ENCODE data around the gene TFAP2E. TPM values are rescaled to one million over a fixed set of nuclear protein-coding genes. Genes with fewer than 3 reads are reported as not detected.

The TFAP2E gene
- total and polyA plus RNA-seq, 3 experiments from 2014 or later = 0.41 to 1.0 (median 0.69) TPM

DNA sequence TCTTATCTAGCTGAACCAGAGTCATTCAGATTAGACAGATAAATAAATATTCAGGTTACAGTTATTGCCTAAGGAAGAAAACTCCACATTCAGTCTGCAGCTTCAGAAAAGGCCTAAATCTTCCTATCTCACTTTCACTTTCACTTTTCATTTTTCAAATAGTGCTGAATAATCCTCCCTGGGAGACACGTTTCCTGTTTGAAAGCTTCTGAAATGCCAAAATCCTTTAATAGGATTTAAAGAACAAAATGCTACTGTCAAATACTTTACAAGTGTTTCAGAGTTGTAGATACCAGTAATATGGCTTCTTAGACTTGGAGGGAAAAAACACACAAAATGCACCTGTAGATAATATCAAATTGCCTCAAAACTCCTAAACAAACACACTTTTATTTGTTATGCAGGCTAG, 64.3 kb downstream of the TFAP2E start:
- peak overlapping the region; percentile 72 to 97 (median 94) for H3K27ac Mint-ChIP-seq
- peak in 2 of 5 donors; percentile 32 to 43 for DNase-seq
- H3K36me3 Mint-ChIP-seq = peaks cover 4 to 45% (median 6%) of the 10 kb centered on the region in 3 donors
- peaks cover 0 to 5% of the 10 kb centered on the region in 2 donors for H3K27me3 Mint-ChIP-seq
- no peaks in the 10 kb centered on the region for H3K9me3 ChIP-seq (ENCODE audit: low read length)
- H3K27me3 ChIP-seq (ENCODE audit: insufficient read depth, low read length, poor library complexity, severe bottlenecking) = no peaks in the 10 kb centered on the region
- peak overlapping the region; percentile 76 for H3K27ac ChIP-seq (ENCODE audit: low read depth, low read length)
- peak overlapping the region; percentile 15 for H3K4me3 ChIP-seq (ENCODE audit: low read length)
- POLR2A ChIA-PET = interaction anchor here (0.8 to 1.5 kb wide), 2 partner anchors 10 to 132 kb away, joined by 3 to 4 read pairs; partner anchors contain the start of gene CLSPN
- peak overlapping the region; percentile 19 to 87 (median 82) for H3K4me3 Mint-ChIP-seq
- peaks cover 34% of the 10 kb centered on the region for H3K4me1 ChIP-seq (ENCODE audit: insufficient read depth, low read length)
- CTCF ChIA-PET = interaction anchor here (1.1 to 1.2 kb wide), 3 partner anchors 69 to 91 kb away, joined by 3 to 6 read pairs (median 3); no protein-coding TSS in a partner anchor
- peaks cover 6% of the 10 kb centered on the region for H3K36me3 ChIP-seq (ENCODE audit: insufficient read depth, low read length)
- H3K9me3 Mint-ChIP-seq = no peaks in the 10 kb centered on the region
- peaks cover 45 to 60% (median 56%) of the 10 kb centered on the region in 3 donors for H3K4me1 Mint-ChIP-seq

DNA sequence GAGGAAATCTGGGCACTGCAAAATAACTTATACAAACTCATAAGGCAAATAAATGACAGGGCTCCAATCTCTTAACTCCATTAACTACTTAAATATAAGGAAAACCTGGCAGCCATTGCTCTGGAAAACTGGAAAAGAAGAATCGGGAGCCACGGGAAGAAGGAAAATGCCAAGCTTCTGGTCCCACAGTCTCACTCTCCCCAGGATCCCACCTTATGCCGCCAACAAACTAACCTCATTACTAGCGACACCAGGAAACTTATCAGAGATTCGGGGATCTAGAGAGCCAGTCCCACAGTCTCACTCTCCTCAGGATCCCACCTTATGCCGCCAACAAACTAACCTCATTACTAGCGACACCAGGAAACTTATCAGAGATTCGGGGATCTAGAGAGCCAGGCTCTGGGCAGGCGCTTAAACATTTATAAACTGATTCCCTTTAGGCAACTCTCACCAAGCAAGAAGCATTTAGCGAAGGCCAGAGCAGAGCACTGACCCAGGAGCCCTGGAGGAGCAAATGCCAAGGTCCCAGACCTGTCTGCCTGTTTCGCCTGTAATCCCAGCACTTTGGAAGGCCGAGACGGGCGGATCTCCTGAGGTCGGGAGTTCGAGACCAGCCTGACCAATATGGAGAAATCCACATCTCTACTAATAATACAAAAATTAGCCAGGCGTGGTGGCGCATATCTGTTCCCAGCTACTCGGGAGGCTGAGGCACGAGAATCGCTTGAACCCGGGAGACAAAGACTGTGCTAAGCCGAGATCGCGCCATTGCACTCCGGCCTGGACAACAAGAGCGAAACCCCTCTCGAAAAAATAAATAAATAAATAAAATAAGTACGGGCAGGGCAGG, 67.5 kb downstream of the TFAP2E start:
- Mint-ChIP-seq H3K9me3 (no peaks in the 10 kb centered on the region), H3K27me3 (peaks cover 9 to 23% of the 10 kb centered on the region in 2 donors), H3K4me3 (peak overlapping the region; percentile 99 to 100 (median 100)), H3K36me3 (peaks cover 0 to 19% (median 4%) of the 10 kb centered on the region in 3 donors), H3K27ac (peak overlapping the region; percentile 97 to 100 (median 100)), H3K4me1 (peaks cover 45 to 57% (median 56%) of the 10 kb centered on the region in 3 donors)
- H3K4me3 ChIP-seq (ENCODE audit: low read length) = peak overlapping the region; percentile 99
- ChIA-PET CTCF (no interaction called here), POLR2A (no interaction called here)
- no peaks in the 10 kb centered on the region for H3K36me3 ChIP-seq (ENCODE audit: insufficient read depth, low read length)
- no peaks in the 10 kb centered on the region for H3K9me3 ChIP-seq (ENCODE audit: low read length)
- H3K27ac ChIP-seq (ENCODE audit: low read depth, low read length) = peak overlapping the region; percentile 92
- peaks cover 7% of the 10 kb centered on the region for H3K27me3 ChIP-seq (ENCODE audit: insufficient read depth, low read length, poor library complexity, severe bottlenecking)
- DNase-seq = no peak
- peaks cover 36% of the 10 kb centered on the region for H3K4me1 ChIP-seq (ENCODE audit: insufficient read depth, low read length)

DNA sequence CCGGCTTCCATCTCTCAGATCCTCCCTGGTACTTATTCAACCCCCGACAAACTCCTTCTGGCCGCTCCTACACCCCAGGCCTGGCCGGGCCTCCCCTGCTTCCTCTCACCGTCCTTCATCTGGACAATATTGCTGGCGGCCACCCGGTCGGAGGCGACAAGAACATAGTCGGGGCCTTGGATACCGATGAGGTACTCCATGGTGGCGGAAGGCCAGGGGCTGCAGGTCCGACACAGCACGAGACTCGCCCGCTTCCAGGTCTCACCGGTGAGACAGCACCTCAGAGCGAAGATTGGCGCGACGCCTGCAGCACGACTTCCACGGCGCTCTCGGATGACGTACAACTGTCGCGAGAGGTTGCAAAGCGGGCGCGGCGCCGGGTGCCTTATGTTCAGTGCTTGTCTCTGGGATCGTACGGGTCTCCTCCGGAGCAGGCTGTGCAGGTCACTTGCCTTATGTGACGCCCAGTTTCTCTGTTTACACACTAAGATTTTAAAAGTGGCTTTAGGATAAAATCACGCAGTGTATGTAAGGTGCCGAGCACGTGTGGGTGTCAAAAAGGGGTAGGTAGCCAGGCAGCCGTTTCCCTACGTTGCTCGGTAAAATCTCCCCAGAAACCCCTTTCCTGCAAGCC, 68.2 kb downstream of the TFAP2E start, which contains the start of gene PSMB2:
PSMB2 (minus strand) TSS at position 294 of the 634 bp plus-strand sequence; CDS start at position 200, 94 bp downstream.
- peak within 1 kb of the TSS; percentile 92 for H3K27ac ChIP-seq (ENCODE audit: low read depth, low read length)
- Mint-ChIP-seq H3K36me3 (peaks cover 0 to 13% (median 1%) of the 10 kb centered on the region in 3 donors), H3K27me3 (peaks cover 15 to 31% of the 10 kb centered on the region in 2 donors), H3K9me3 (no peaks in the 10 kb centered on the region), H3K27ac (peak within 1 kb of the TSS; percentile 97 to 100 (median 100)), H3K4me1 (peaks cover 39 to 50% (median 50%) of the 10 kb centered on the region in 3 donors), H3K4me3 (peak within 1 kb of the TSS; percentile 99 to 100 (median 100))
- H3K9me3 ChIP-seq (ENCODE audit: low read length) = no peaks in the 10 kb centered on the region
- POLR2A ChIA-PET = interaction anchor here (1.1 kb wide), 1 partner anchor 74 kb away, joined by 9 read pairs; no protein-coding TSS in a partner anchor
- H3K36me3 ChIP-seq (ENCODE audit: insufficient read depth, low read length) = no peaks in the 10 kb centered on the region
- H3K4me1 ChIP-seq (ENCODE audit: insufficient read depth, low read length) = peaks cover 33% of the 10 kb centered on the region
- DNase-seq = peak; percentile 92 to 96 (median 94)
- H3K27me3 ChIP-seq (ENCODE audit: insufficient read depth, low read length, poor library complexity, severe bottlenecking) = peaks cover 11% of the 10 kb centered on the region
- CTCF ChIA-PET = interaction anchor here (0.8 kb wide), 1 partner anchor 86 kb away, joined by 3 read pairs; no protein-coding TSS in a partner anchor
- H3K4me3 ChIP-seq (ENCODE audit: low read length) = peak within 1 kb of the TSS; percentile 99

DNA sequence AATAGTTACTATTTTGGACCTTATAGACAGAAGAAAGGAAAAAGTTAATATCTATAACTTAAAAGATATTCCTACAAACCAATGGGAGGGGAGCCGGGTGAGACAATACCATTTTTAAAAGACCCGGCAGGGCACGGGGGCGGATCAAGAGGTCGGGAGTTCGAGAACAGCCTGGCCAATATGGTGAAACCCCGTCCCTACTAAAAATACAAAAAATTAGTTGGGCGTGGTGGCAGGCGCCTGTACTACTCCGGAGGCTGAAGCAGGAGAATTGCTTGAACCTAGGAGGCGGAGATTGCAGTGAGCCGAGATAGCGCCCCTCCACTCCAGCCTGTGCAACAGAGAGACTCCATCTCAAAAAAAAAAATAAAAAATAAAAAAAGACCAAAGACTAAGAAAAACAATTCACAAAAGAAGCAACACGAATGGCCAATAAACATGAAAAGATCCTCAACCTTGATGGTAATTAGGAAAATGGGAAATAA, 69.4 kb downstream of the TFAP2E start:
- Mint-ChIP-seq H3K27ac (peak overlapping the region in 5 of 8 donors; percentile 29 to 100 (median 97)), H3K36me3 (peaks cover 0 to 10% (median 1%) of the 10 kb centered on the region in 3 donors), H3K4me1 (peaks cover 35 to 44% (median 42%) of the 10 kb centered on the region in 3 donors), H3K4me3 (peak overlapping the region; percentile 99 to 100 (median 100)), H3K9me3 (no peaks in the 10 kb centered on the region), H3K27me3 (peaks cover 19 to 35% of the 10 kb centered on the region in 2 donors)
- Histone ChIP-seq H3K4me1 (ENCODE audit: insufficient read depth, low read length) (peaks cover 26% of the 10 kb centered on the region), H3K4me3 (ENCODE audit: low read length) (peak overlapping the region; percentile 99), H3K9me3 (ENCODE audit: low read length) (no peaks in the 10 kb centered on the region), H3K36me3 (ENCODE audit: insufficient read depth, low read length) (no peaks in the 10 kb centered on the region), H3K27ac (ENCODE audit: low read depth, low read length) (peak overlapping the region; percentile 92), H3K27me3 (ENCODE audit: insufficient read depth, low read length, poor library complexity, severe bottlenecking) (peaks cover 11% of the 10 kb centered on the region)
- peak in 1 of 5 donors; percentile 6 for DNase-seq
- CTCF ChIA-PET = interaction anchor here (0.7 to 0.8 kb wide), 2 partner anchors 84 to 166 kb away, joined by 3 read pairs; no protein-coding TSS in a partner anchor
- POLR2A ChIA-PET = interaction anchor here (0.7 to 1.1 kb wide), 4 partner anchors 69 to 85 kb away, joined by 5 to 9 read pairs (median 8); partner anchors contain the start of genes NCDN and TFAP2E

DNA sequence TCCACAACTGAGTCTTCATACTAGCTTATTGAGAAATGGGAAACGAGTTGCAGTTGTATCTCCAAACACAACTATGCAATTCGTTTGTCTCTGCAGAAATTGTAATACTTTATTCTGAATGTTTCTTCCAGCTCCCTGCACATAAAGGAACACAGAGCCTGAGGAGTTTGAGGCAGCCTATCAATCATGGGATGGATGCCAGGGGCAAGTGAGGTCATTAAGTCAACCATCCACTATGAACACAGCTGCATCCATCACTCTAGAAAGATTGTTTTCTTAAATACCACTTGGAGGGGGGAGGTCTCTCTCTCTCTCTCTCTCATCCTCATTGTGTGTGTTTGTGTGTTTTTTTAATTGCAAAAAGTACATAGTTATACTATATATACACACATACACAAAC, 71.1 kb downstream of the TFAP2E start:
- no peaks in the 10 kb centered on the region for H3K36me3 ChIP-seq (ENCODE audit: insufficient read depth, low read length)
- Mint-ChIP-seq H3K36me3 (peaks cover 0 to 10% (median 1%) of the 10 kb centered on the region in 3 donors), H3K27ac (peak overlapping the region in 1 of 8 donors; percentile 72), H3K4me3 (peak overlapping the region in 2 of 7 donors; percentile 6 to 72), H3K9me3 (no peaks in the 10 kb centered on the region), H3K4me1 (peaks cover 23 to 29% (median 28%) of the 10 kb centered on the region in 3 donors), H3K27me3 (peaks cover 19 to 35% of the 10 kb centered on the region in 2 donors)
- ChIA-PET POLR2A (no interaction called here), CTCF (interaction anchor here (1.2 to 2.7 kb wide), 2 partner anchors 75 to 83 kb away, joined by 3 to 9 read pairs; no protein-coding TSS in a partner anchor)
- H3K27me3 ChIP-seq (ENCODE audit: insufficient read depth, low read length, poor library complexity, severe bottlenecking) = peaks cover 11% of the 10 kb centered on the region
- H3K4me1 ChIP-seq (ENCODE audit: insufficient read depth, low read length) = peaks cover 13% of the 10 kb centered on the region
- H3K4me3 ChIP-seq (ENCODE audit: low read length) = no peak overlapping the region
- DNase-seq = no peak
- H3K9me3 ChIP-seq (ENCODE audit: low read length) = no peaks in the 10 kb centered on the region
- H3K27ac ChIP-seq (ENCODE audit: low read depth, low read length) = no peak overlapping the region

Other genes with a start within 250 kb of the TFAP2E start
- 10 to 100 TPM; 28.5 to 30.4 TPM for gene KIAA0319L, start 15.9 kb upstream of the TFAP2E start, total RNA-seq
- gene KIAA0319L, start 15.9 kb upstream of the TFAP2E start, polyA plus RNA-seq = 29.3 TPM
- gene NCDN, start 15.5 kb upstream of the TFAP2E start, total RNA-seq = 10 to 100 TPM; 49.0 to 50.4 TPM
- 15.7 TPM for gene NCDN, start 15.5 kb upstream of the TFAP2E start, polyA plus RNA-seq
- 100 to 1,000 TPM; 117 to 119 TPM for gene PSMB2, start 68.2 kb downstream of the TFAP2E start, total RNA-seq
- 87.0 TPM for gene PSMB2, start 68.2 kb downstream of the TFAP2E start, polyA plus RNA-seq
- 10 to 100 TPM; 20.6 to 21.8 TPM for gene C1orf216, start 145.6 kb downstream of the TFAP2E start, total RNA-seq
- gene C1orf216, start 145.6 kb downstream of the TFAP2E start, polyA plus RNA-seq = 15.3 TPM
- gene CLSPN, start 196.7 kb downstream of the TFAP2E start, total RNA-seq = 10 to 100 TPM; 83.5 to 84.8 TPM
- 0.09 TPM for gene CLSPN, start 196.7 kb downstream of the TFAP2E start, polyA plus RNA-seq
- gene AGO4, start 234.7 kb downstream of the TFAP2E start, total RNA-seq = 1 to 10 TPM; 8.3 to 9.1 TPM
- gene AGO4, start 234.7 kb downstream of the TFAP2E start, polyA plus RNA-seq = 14.6 TPM